Liver (tissue), 9 donors: Measurements from ENCODE around the gene PALLD. TPM values are rescaled to one million over a fixed set of nuclear protein-coding genes. Genes with fewer than 3 reads are reported as not detected.
"Not testable (repeated sequence)": the region's sequence is repeated elsewhere in the genome, so short reads cannot be mapped to it uniquely, and the experiment has no call there.

Experiments used
- DNase-seq: peaks from one replicate; pipeline ENCODE4 v3.0.0-alpha.2; 2017; ENCODE audit warnings: low spot score
- H3K27ac ChIP-seq, 2 donors: one replicate each; pipeline ENCODE4 v1.7.0; 2013; ENCODE audit warnings: inconsistent platforms in 2 of 2, low read length in 2 of 2, control low read depth in 1 of 2, low read depth in 1 of 2, mild to moderate bottlenecking in 1 of 2
- H3K27me3 ChIP-seq, 4 donors: one replicate each; pipeline versions ENCODE4 v1.6.1 to v1.7.0; 2013; ENCODE audit warnings: low read length in 3 of 4, inconsistent platforms in 1 of 4, mild to moderate bottlenecking in 1 of 4, moderate library complexity in 1 of 4; ENCODE audit not compliant: control insufficient read depth in 4 of 4, insufficient read depth in 4 of 4
- H3K36me3 ChIP-seq, 4 donors: one replicate each; pipeline versions ENCODE4 v1.6.1 to v1.7.0; 2013; ENCODE audit warnings: low read length in 3 of 4, mild to moderate bottlenecking in 3 of 4, low read depth in 1 of 4, moderate library complexity in 1 of 4; ENCODE audit not compliant: control insufficient read depth in 4 of 4, insufficient read depth in 3 of 4
- H3K4me1 ChIP-seq, 4 donors: one replicate each; pipeline versions ENCODE4 v1.6.1 to v1.7.0; 2013; ENCODE audit warnings: low read length in 3 of 4, mild to moderate bottlenecking in 3 of 4, moderate library complexity in 1 of 4; ENCODE audit not compliant: control insufficient read depth in 4 of 4, insufficient read depth in 4 of 4
- H3K4me3 ChIP-seq, 3 donors: one replicate each; pipeline versions ENCODE4 v1.6.1 to v1.7.0; 2013; ENCODE audit warnings: low read length in 3 of 3, control low read depth in 1 of 3, low read depth in 1 of 3, mild to moderate bottlenecking in 1 of 3
- H3K9ac ChIP-seq, 2 donors: one replicate each; pipeline ENCODE4 v1.7.0; 2013; ENCODE audit warnings: low read length in 2 of 2, mild to moderate bottlenecking in 2 of 2, moderate library complexity in 2 of 2, control low read depth in 1 of 2, low read depth in 1 of 2
- H3K9me3 ChIP-seq, 4 donors: one replicate each; pipeline versions ENCODE4 v1.6.1 to v1.7.0; 2013; ENCODE audit warnings: low read length in 3 of 4; ENCODE audit not compliant: control insufficient read depth in 4 of 4
- ATF3 ChIP-seq: IDR thresholded peaks from 2 replicates; pipeline ENCODE4 v1.6.1; 2016; ENCODE audit warnings: antibody characterized with exemption
- CTCF ChIP-seq: fragments of 150-350 bp; IDR thresholded peaks from 2 replicates; pipeline ENCODE4 v1.5.1; 2017; ENCODE audit warnings: improper control_type of control experiment, low read depth, low read length; ENCODE audit not compliant: missing input control
- EGR1 ChIP-seq, 2 donors: IDR thresholded peaks; 2 replicates each; pipeline ENCODE4 v1.6.1; 2016 to 2018; ENCODE audit warnings: antibody characterized with exemption in 2 of 2, low read depth in 2 of 2
- FOXA1 ChIP-seq: IDR thresholded peaks from 2 replicates; pipeline ENCODE4 v1.6.1; 2016; ENCODE audit warnings: antibody characterized with exemption
- GABPA ChIP-seq, 2 donors: IDR thresholded peaks in 1 of 2; conservative IDR thresholded peaks in 1 of 2; 2 replicates each; pipeline ENCODE4 v1.6.1; 2016; ENCODE audit warnings: antibody characterized with exemption in 2 of 2, mild to moderate bottlenecking in 1 of 2, moderate library complexity in 1 of 2
- HNF4A ChIP-seq, 2 donors: conservative IDR thresholded peaks; 2 replicates each; pipeline ENCODE4 v1.6.1; 2016; ENCODE audit warnings: antibody characterized with exemption in 2 of 2, mild to moderate bottlenecking in 2 of 2
- HNF4G ChIP-seq: IDR thresholded peaks from 2 replicates; pipeline ENCODE4 v1.6.1; 2016; ENCODE audit warnings: antibody characterized with exemption
- JUND ChIP-seq, 2 donors: IDR thresholded peaks; 2 replicates each; pipeline ENCODE4 v1.6.1; 2016; ENCODE audit warnings: antibody characterized with exemption in 2 of 2
- MAX ChIP-seq: IDR thresholded peaks from 2 replicates; pipeline ENCODE4 v1.6.1; 2016; ENCODE audit warnings: antibody characterized with exemption
- NR2F2 ChIP-seq: IDR thresholded peaks from 2 replicates; pipeline ENCODE4 v1.6.1; 2016; ENCODE audit warnings: antibody characterized with exemption
- RAD21 ChIP-seq, 2 donors: IDR thresholded peaks; 2 replicates each; pipeline ENCODE4 v1.6.1; 2016; ENCODE audit warnings: antibody characterized with exemption in 2 of 2, mild to moderate bottlenecking in 2 of 2
- REST ChIP-seq: IDR thresholded peaks from 2 replicates; pipeline ENCODE4 v1.6.1; 2016; ENCODE audit warnings: antibody characterized with exemption, mild to moderate bottlenecking
- RXRA ChIP-seq, 2 donors: IDR thresholded peaks; 2 replicates each; pipeline ENCODE4 v1.6.1; 2017 to 2018; ENCODE audit warnings: antibody characterized with exemption in 2 of 2, mild to moderate bottlenecking in 1 of 2
- SP1 ChIP-seq: IDR thresholded peaks from 2 replicates; pipeline ENCODE4 v1.6.1; 2018; ENCODE audit warnings: antibody characterized with exemption, mild to moderate bottlenecking
- TAF1 ChIP-seq: conservative IDR thresholded peaks from 2 replicates; pipeline ENCODE4 v1.6.1; 2016; ENCODE audit warnings: antibody characterized with exemption, mild to moderate bottlenecking
- YY1 ChIP-seq: IDR thresholded peaks from 2 replicates; pipeline ENCODE4 v1.6.1; 2016; ENCODE audit warnings: antibody characterized with exemption, mild to moderate bottlenecking
- ZBTB33 ChIP-seq: IDR thresholded peaks from 2 replicates; pipeline ENCODE4 v1.6.1; 2016; ENCODE audit warnings: antibody characterized with exemption
- WGBS: extraction: QIAGEN DNeasy Blood & Tissue Kit; methylation state at CpG from one replicate; pipeline ENCODE4 v1.1.7; 2013; 5-methylcytosine and 5-hydroxymethylcytosine counted together
- polyA plus RNA-seq, 2 donors: library from polyadenylated mRNA; stranded (reverse) in 1 of 2; unstranded in 1 of 2; fragments of 200-250 nt in 1 of 2; fragments of >200 nt in 1 of 2; fragmentation: Nextera tagmentation in 1 of 2; extraction: Ambion mirVana in 1 of 2; gene quantifications; one replicate each; pipeline versions ENCODE4 v1.2.1 to v1.2.3, GENCODE V29; 2013 to 2015
- total RNA-seq, 2 donors: library from RNA; depleted of rRNA; stranded (reverse); fragments of >200 nt; gene quantifications; one replicate each; pipeline ENCODE4 v1.2.3, GENCODE V29; 2014
- donor health status: healthy.
- donor health status: healthy.
- donor health status: healthy.
- donor health status: healthy.
- donor health status: healthy.

Gene PALLD
- total and polyA plus RNA-seq, 4 donors: 9.0 to 26.3 (median 14.7) TPM

GRCh38 chr4:168945291-168945690 is 448.4 kb downstream of the PALLD start:
- no peak for TF ChIP-seq MAX
- TF ChIP-seq ZBTB33: no peak
- TF ChIP-seq HNF4A (conservative IDR thresholded peaks at IDR 0.05): no peak
- TF ChIP-seq ATF3: no peak
- no peak for TF ChIP-seq SP1
- no peak for TF ChIP-seq HNF4G
- no peak for TF ChIP-seq TAF1
- TF ChIP-seq RAD21 (IDR thresholded peaks at IDR 0.05): no peak
- TF ChIP-seq FOXA1: no peak
- TF ChIP-seq GABPA (IDR thresholded peaks at IDR 0.05 in 1 of 2, conservative IDR thresholded peaks at IDR 0.05 in 1 of 2): no peak
- TF ChIP-seq REST: no peak
- no peak for TF ChIP-seq JUND (IDR thresholded peaks at IDR 0.05)
- no peak for TF ChIP-seq RXRA (IDR thresholded peaks at IDR 0.05)
- no peak for TF ChIP-seq YY1
- TF ChIP-seq NR2F2: no peak
- TF ChIP-seq EGR1 (IDR thresholded peaks at IDR 0.05; ENCODE audit: low read depth in 2 of 2): no peak
- no peak for TF ChIP-seq CTCF
- Histone ChIP-seq H3K4me1 (no peaks in the 10 kb centered on the region), H3K36me3 (no peaks in the 10 kb centered on the region), H3K27ac (no peak overlapping the region), H3K27me3 (no peaks in the 10 kb centered on the region), H3K4me3 (no peak overlapping the region), H3K9me3 (no peaks in the 10 kb centered on the region), H3K9ac (no peak overlapping the region)
- DNase-seq: no peak
- WGBS: 80% methylated on average over 2 of the region's 2 CpGs

GRCh38 chr4:168952821-168953246 is 456.0 kb downstream of the PALLD start:
- H3K4me3 ChIP-seq, DNase-seq, H3K27me3 ChIP-seq, H3K36me3 ChIP-seq, H3K9ac ChIP-seq, H3K27ac ChIP-seq, H3K4me1 ChIP-seq, H3K9me3 ChIP-seq: not testable (repeated sequence)
- 93% methylated on average over 3 of the region's 3 CpGs for WGBS
